ENCODE data around the gene MAP3K21. TPM values are rescaled to one million over a fixed set of nuclear protein-coding genes. Genes with fewer than 3 reads are reported as not detected.

The MAP3K21 gene
- total RNA-seq, 2 donors from 2014 or later = 4.7 to 76.1 TPM

DNA sequence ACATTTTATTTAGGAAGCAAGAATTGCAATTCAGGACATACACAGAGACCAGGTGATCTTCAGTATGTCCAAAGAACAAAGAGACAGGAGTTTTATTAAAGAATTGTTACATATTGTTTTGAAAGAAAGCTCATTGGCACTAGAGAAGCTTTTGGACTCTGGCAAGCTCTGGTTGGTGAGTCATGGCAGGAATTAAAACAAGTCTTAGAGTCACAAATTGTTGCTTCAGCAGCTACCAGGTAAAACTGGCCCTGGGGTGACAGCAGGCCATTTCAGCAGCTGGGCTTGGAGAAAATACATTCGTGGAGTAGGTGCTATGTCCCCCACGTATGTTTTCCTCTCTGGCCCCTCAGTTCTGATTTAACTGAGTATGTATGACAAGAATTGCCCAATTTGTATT is 58.8 kb downstream of the MAP3K21 start:
- H3K4me3 ChIP-seq = no peak overlapping the region
- no peaks in the 10 kb centered on the region for H3K27me3 ChIP-seq (replicated peaks; ENCODE audit: insufficient read depth)
- TF ChIP-seq POLR2AphosphoS5 (IDR thresholded peaks at IDR 0.05) (no peak), POLR2A (IDR thresholded peaks at IDR 0.05) (no peak)
- TF ChIP-seq, protein P1, sequence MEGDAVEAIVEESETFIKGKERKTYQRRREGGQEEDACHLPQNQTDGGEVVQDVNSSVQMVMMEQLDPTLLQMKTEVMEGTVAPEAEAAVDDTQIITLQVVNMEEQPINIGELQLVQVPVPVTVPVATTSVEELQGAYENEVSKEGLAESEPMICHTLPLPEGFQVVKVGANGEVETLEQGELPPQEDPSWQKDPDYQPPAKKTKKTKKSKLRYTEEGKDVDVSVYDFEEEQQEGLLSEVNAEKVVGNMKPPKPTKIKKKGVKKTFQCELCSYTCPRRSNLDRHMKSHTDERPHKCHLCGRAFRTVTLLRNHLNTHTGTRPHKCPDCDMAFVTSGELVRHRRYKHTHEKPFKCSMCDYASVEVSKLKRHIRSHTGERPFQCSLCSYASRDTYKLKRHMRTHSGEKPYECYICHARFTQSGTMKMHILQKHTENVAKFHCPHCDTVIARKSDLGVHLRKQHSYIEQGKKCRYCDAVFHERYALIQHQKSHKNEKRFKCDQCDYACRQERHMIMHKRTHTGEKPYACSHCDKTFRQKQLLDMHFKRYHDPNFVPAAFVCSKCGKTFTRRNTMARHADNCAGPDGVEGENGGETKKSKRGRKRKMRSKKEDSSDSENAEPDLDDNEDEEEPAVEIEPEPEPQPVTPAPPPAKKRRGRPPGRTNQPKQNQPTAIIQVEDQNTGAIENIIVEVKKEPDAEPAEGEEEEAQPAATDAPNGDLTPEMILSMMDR (IDR thresholded peaks at IDR 0.05) = no peak
- H3K36me3 ChIP-seq = no peaks in the 10 kb centered on the region
- intact Hi-C loops (cut with DNase I) = no loop called here
- no peak for DNase-seq (ENCODE audit: low spot score)
- H3K9me3 ChIP-seq = no peaks in the 10 kb centered on the region
- H3K4me1 ChIP-seq (replicated peaks) = peaks cover 3% of the 10 kb centered on the region
- 79% methylated on average over 2 of the region's 2 CpGs for whole genome bisulfite sequencing
- H3K27ac ChIP-seq = no peak overlapping the region

DNA sequence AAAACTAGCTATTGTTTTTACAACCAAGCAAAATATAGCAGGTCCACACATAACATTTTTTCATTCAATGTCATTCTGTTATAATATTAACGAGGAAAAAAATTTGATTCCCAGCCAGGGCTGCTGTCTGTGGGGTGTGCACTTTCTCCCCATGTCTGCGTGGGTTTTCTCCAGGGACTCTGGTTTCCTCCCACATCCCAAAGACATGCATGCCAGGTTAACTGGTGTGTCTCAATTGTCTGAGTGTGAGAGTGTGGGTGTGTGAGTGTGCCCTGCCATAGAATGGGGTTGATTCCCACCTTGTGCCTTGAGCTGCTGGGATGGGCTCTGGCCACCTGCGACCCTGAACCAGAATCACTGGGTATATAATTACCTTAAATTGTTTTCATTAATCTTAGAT is 60.1 kb downstream of the MAP3K21 start:
- WGBS = 67% methylated on average over 3 of the region's 3 CpGs

DNA sequence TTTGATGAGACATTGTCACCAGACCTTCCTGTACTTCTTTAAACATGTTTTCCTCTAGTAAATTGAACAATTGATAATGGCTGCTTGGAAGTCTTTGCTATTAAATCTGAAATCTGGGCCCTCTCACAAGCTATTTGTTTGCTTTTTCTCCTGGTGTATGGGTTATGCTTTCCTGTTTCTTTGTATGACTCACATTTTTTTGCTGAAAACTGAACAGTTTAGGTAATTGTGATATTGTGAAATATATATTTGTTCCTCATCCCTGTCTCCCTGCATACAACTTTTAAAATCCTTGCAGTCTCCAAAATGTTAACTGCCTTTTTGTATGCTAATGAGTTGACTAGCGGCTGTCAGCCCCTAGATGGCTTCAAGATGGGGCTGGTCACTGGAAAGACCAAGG is 61.6 kb downstream of the MAP3K21 start:
- intact Hi-C loops (cut with DNase I) = no loop called here
- 83% methylated on average over 1 of the region's 1 CpG for WGBS
- no peaks in the 10 kb centered on the region for H3K9me3 ChIP-seq
- TF ChIP-seq POLR2AphosphoS5 (IDR thresholded peaks at IDR 0.05) (no peak), POLR2A (IDR thresholded peaks at IDR 0.05) (no peak)
- TF ChIP-seq, protein P1 (IDR thresholded peaks at IDR 0.05) = no peak
- no peaks in the 10 kb centered on the region for H3K27me3 ChIP-seq (replicated peaks; ENCODE audit: insufficient read depth)
- no peak overlapping the region for H3K27ac ChIP-seq
- H3K36me3 ChIP-seq = no peaks in the 10 kb centered on the region
- no peak overlapping the region for H3K4me3 ChIP-seq
- peaks cover 3% of the 10 kb centered on the region for H3K4me1 ChIP-seq (replicated peaks)
- no peak for DNase-seq (ENCODE audit: low spot score)

More for the DNA sequence above, 60.1 kb downstream of the MAP3K21 start:
- intact Hi-C loops (cut with DNase I) = no loop called here
- TF ChIP-seq POLR2AphosphoS5 (IDR thresholded peaks at IDR 0.05) (no peak), POLR2A (IDR thresholded peaks at IDR 0.05) (no peak)
- TF ChIP-seq, protein P1 (IDR thresholded peaks at IDR 0.05) = no peak
- no peak overlapping the region for H3K27ac ChIP-seq
- DNase-seq (ENCODE audit: low spot score) = no peak
- peaks cover 3% of the 10 kb centered on the region for H3K4me1 ChIP-seq (replicated peaks)
- H3K27me3 ChIP-seq (replicated peaks; ENCODE audit: insufficient read depth) = no peaks in the 10 kb centered on the region
- H3K36me3 ChIP-seq = no peaks in the 10 kb centered on the region
- no peak overlapping the region for H3K4me3 ChIP-seq
- no peaks in the 10 kb centered on the region for H3K9me3 ChIP-seq

DNA sequence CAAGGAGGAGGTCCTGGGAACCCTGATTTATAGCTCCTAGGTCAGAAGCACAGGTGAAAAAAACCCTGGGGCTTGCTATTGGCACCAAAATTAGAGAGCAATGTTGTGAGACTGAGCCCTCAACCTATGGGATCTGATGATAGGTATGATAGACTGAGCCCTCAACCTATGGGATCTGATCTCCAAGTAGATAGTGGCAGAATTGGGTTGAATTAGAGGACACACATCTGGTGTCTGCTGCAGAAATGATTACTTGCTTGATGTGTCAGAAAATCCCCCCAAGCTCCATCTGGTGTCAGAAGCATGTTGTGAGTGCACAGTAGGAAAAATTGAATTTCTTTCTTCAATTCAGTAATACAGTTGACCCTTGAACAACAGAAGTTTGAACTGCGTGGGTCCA is 62.4 kb downstream of the MAP3K21 start:
- H3K4me3 ChIP-seq = no peak overlapping the region
- H3K27ac ChIP-seq = no peak overlapping the region
- H3K36me3 ChIP-seq = no peaks in the 10 kb centered on the region
- H3K4me1 ChIP-seq (replicated peaks) = peaks cover under 1% of the 10 kb centered on the region
- WGBS = 100% methylated on average over 1 of the region's 1 CpG
- no peak for TF ChIP-seq POLR2AphosphoS5 (IDR thresholded peaks at IDR 0.05)
- TF ChIP-seq, protein P1 (IDR thresholded peaks at IDR 0.05) = no peak
- TF ChIP-seq POLR2A (IDR thresholded peaks at IDR 0.05) = no peak
- H3K9me3 ChIP-seq = no peaks in the 10 kb centered on the region
- H3K27me3 ChIP-seq (replicated peaks; ENCODE audit: insufficient read depth) = no peaks in the 10 kb centered on the region
- intact Hi-C loops (cut with DNase I) = no loop called here
- no peak for DNase-seq (ENCODE audit: low spot score)

DNA sequence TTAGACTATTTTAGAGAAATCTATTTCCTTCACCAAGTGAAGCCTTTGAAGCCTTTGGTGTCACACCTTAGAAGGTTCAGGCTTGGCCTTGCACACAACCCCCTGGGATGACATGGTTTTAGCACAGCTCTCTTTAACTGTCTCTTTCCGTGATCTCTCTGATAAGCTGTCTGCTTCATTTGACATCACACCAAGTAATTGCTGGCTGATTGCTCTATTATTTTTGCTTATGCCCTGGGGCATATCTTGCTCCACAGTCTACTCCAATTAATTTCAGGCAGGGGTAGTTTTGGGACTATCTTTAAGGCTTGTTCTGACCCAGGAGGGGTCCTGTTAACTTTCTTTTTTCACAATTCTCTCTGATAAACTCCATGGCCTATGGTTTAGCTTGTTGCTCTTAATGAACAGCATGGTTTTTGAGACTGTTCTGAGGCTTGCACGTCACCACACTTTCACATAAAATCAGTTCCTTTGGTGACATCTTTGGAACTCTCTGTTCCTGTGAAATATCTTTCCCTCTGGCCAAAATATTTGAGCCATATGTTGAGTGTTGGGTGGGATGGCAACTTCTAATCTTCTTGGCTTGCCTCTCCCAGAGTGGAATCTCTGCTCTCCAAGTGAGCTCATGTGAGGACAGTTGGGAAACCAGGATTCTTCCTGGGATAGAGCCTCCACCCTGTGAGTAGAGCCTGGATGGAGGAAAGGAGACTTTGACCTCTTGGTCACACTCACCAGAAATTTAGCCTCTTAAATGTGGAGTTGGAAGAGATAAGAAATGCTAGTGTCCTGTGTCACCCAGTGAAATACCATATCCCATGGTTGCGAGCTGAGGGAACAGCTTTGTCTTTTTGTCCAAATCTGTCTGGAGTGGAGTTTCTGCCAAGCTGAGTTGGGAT is 63.6 kb downstream of the MAP3K21 start:
- H3K36me3 ChIP-seq = no peaks in the 10 kb centered on the region
- no peaks in the 10 kb centered on the region for H3K4me1 ChIP-seq (replicated peaks)
- no peaks in the 10 kb centered on the region for H3K27me3 ChIP-seq (replicated peaks; ENCODE audit: insufficient read depth)
- no peak overlapping the region for H3K27ac ChIP-seq
- H3K4me3 ChIP-seq = no peak overlapping the region
- H3K9me3 ChIP-seq = no peaks in the 10 kb centered on the region
- no peak for DNase-seq (ENCODE audit: low spot score)
- WGBS = 74% methylated on average over 3 of the region's 3 CpGs
- TF ChIP-seq, protein P1 (IDR thresholded peaks at IDR 0.05) = no peak
- TF ChIP-seq POLR2A (IDR thresholded peaks at IDR 0.05) (no peak), POLR2AphosphoS5 (IDR thresholded peaks at IDR 0.05) (no peak)
- intact Hi-C loops (cut with DNase I) = no loop called here
